Psoas muscle (tissue), 8 donors: ENCODE measurements around the gene TCF7L2. TPM values are rescaled to one million over a fixed set of nuclear protein-coding genes. Genes with fewer than 3 reads are reported as not detected.

Experiments used
- ATAC-seq, 4 donors: fragments of 200-7000 bp; cut with Tn5 transposase; one replicate each; pipeline ENCODE4 v1.9.1; 2020; ENCODE audit warnings: moderate library complexity in 3 of 4, mild to moderate bottlenecking in 2 of 4
- DNase-seq, 2 donors: peaks; one replicate each; pipeline ENCODE4 v3.0.0-alpha.2; 2020
- H3K27ac ChIP-seq: fragments of 200-600 bp; one replicate; pipeline ENCODE4 v1.8.0; 2022
- H3K27me3 ChIP-seq, 3 donors: fragments of 200-600 bp in 1 of 3; one replicate each; pipeline versions ENCODE4 v1.6.1 to v1.8.0; 2013 to 2022; ENCODE audit warnings: low read length in 2 of 3, mild to moderate bottlenecking in 2 of 3, moderate library complexity in 1 of 3; ENCODE audit not compliant: insufficient read depth in 3 of 3
- H3K36me3 ChIP-seq, 2 donors: fragments of 200-600 bp in 1 of 2; one replicate each; pipeline versions ENCODE4 v1.6.1 to v1.8.0; 2013 to 2022; ENCODE audit warnings: low read depth in 1 of 2, mild to moderate bottlenecking in 1 of 2, moderate library complexity in 1 of 2; ENCODE audit not compliant: insufficient read depth in 1 of 2
- H3K4me1 ChIP-seq: fragments of 200-600 bp; one replicate; pipeline ENCODE4 v1.8.0; 2022
- H3K4me3 ChIP-seq: fragments of 200-600 bp; one replicate; pipeline ENCODE4 v1.8.0; 2022; ENCODE audit warnings: mild to moderate bottlenecking
- H3K9me3 ChIP-seq: fragments of 200-600 bp; one replicate; pipeline ENCODE4 v1.8.0; 2022
- WGBS, 3 donors: extraction: QIAGEN DNeasy Blood & Tissue Kit; methylation state at CpG; one replicate each; pipeline versions ENCODE4 v1.1.6 to v1.1.7; 2013; 5-methylcytosine and 5-hydroxymethylcytosine counted together
- intact Hi-C, 2 donors: fragments of 100-400 bp; cut with DNase I; formaldehyde crosslinking; loops; one replicate each; pipeline versions ENCODE4 v1.11.0 to v1.14.2; 2022
- polyA plus RNA-seq, 3 donors: library from polyadenylated mRNA; stranded (reverse); fragments of 200-250 nt; gene quantifications; one replicate each; pipeline ENCODE4 v1.2.3, GENCODE V29; 2013
- total RNA-seq, 4 donors: library from RNA; stranded (reverse); fragmentation: NEBNext Ultra II Directional in 2 of 4; extraction: Animal tissue kit (Norgen Biotek cat#: 25700) in 2 of 4; gene quantifications; one replicate each; pipeline versions ENCODE4 v1.2.1 to v1.2.4, GENCODE V29; 2021 to 2023
- TF ChIP-seq, protein P1 (sequence below): fragments of 200-600 bp; IDR thresholded peaks from one replicate; pipeline ENCODE4 v1.8.0; 2022; ENCODE audit warnings: antibody characterized with exemption
- donor health status: healthy with polysubstance abuse.
- donor health status: DM: no; HTN: no; CAD: no; lungs with moderate emphysema.
- donor health status: Bipolar disorder and iron deficiency.
- donor health status: healthy.
- donor health status: DM: yes; HTN: yes; CAD: no.
- donor health status: DM: no; HTN: no; CAD: no.
- donor health status: DM: no; HTN: no; CAD: no.
- donor health status: DM: yes; HTN: yes; CAD: no.

The TCF7L2 gene
- total and polyA plus RNA-seq, 7 donors: 1.8 to 8.5 (median 4.3) TPM

DNA sequence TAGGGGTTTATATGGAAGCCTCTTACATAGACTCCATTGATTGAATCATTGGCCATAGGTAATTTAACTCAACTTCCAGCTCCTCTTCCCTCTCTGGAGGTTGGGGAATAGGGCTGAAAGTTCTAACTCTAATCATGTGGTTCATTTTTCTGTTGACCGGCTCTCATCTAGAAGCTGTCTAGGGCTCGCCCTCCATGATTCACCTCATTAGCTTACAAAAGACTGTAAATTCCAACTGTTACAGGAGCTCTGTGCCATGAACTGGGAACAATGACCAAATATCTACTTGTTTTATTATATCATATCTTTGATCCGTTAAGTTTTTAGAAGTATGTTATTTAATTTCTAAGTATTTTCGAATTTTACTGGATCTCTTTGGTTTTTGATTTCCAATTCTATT, 263.0 kb downstream of the TCF7L2 start:
- TF ChIP-seq, protein P1, sequence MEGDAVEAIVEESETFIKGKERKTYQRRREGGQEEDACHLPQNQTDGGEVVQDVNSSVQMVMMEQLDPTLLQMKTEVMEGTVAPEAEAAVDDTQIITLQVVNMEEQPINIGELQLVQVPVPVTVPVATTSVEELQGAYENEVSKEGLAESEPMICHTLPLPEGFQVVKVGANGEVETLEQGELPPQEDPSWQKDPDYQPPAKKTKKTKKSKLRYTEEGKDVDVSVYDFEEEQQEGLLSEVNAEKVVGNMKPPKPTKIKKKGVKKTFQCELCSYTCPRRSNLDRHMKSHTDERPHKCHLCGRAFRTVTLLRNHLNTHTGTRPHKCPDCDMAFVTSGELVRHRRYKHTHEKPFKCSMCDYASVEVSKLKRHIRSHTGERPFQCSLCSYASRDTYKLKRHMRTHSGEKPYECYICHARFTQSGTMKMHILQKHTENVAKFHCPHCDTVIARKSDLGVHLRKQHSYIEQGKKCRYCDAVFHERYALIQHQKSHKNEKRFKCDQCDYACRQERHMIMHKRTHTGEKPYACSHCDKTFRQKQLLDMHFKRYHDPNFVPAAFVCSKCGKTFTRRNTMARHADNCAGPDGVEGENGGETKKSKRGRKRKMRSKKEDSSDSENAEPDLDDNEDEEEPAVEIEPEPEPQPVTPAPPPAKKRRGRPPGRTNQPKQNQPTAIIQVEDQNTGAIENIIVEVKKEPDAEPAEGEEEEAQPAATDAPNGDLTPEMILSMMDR: no peak
- Histone ChIP-seq H3K4me1 (no peaks in the 10 kb centered on the region), H3K27me3 (no peaks in the 10 kb centered on the region), H3K36me3 (no peaks in the 10 kb centered on the region), H3K9me3 (peaks cover 14% of the 10 kb centered on the region), H3K4me3 (no peak overlapping the region), H3K27ac (no peak overlapping the region)
- intact Hi-C loops: no loop called here
- ATAC-seq: no peak
- WGBS, 3 donors: 91 to 99% (median 96%) methylated on average over 4 of the region's 4 CpGs
- DNase-seq: no peak

DNA sequence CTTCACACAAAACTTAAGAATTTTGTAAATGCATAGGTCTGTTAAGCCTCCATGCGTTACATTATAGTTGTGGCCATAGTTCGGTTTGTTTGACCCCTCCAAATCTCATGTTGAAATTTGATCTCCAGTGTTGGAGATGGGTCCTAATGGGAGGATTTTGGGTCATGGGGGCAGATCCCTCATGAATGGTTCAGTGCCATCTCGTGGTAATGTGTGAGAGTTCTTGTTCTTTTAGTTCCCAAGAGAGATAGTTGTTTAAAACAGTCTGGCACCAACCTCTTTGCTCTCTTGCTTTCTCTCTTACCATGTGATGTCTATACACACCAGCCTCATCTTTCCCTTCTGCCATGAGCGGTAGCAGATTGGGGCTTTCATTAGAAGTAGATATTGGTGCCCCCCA, 264.3 kb downstream of the TCF7L2 start:
- WGBS, 3 donors: 74 to 78% (median 75%) methylated on average over 4 of the region's 4 CpGs
- Histone ChIP-seq H3K27me3 (no peaks in the 10 kb centered on the region), H3K4me3 (no peak overlapping the region), H3K36me3 (no peaks in the 10 kb centered on the region), H3K27ac (no peak overlapping the region), H3K9me3 (peaks cover 6% of the 10 kb centered on the region), H3K4me1 (no peaks in the 10 kb centered on the region)
- intact Hi-C loops: no loop called here
- ATAC-seq: no peak
- TF ChIP-seq, protein P1: no peak
- DNase-seq: no peak

DNA sequence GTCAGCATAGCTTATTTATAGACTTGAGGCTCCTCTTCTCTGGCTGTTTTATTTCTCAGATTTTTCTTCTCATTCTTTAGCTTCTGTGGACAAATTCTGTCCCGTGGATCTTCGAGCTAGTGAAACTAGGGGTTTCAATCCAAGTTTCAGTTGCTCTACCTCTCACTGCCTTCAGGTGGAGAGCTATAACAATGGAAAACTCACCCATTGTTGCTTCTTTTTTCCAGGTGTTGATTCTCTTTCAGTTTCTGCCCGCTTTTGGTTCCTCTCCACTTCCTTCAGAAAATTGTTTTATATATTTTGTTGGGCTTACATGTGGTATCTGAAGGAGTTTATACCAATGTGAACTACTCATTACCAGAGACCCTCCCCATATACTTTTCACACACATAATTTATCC, 266.1 kb downstream of the TCF7L2 start:
- peaks cover 6% of the 10 kb centered on the region for H3K9me3 ChIP-seq
- H3K4me1 ChIP-seq: no peaks in the 10 kb centered on the region
- ATAC-seq (no peak), DNase-seq (no peak)
- intact Hi-C loops: no loop called here
- WGBS, 3 donors: 40 to 51% (median 43%) methylated on average over 3 of the region's 3 CpGs
- H3K36me3 ChIP-seq: no peaks in the 10 kb centered on the region
- H3K27me3 ChIP-seq: no peaks in the 10 kb centered on the region
- TF ChIP-seq, protein P1: no peak
- no peak overlapping the region for H3K27ac ChIP-seq
- no peak overlapping the region for H3K4me3 ChIP-seq
